GM23338 (cell line): ENCODE data around the gene IRAK2. TPM values are rescaled to one million over a fixed set of nuclear protein-coding genes. Genes with fewer than 3 reads are reported as not detected.

ENCODE experiments used
- ATAC-seq: fragments of 200-7000 bp; cut with Tn5 transposase; 3 replicates; pipeline ENCODE4 v1.9.1; 2020
- DNase-seq: peaks from one replicate; pipeline ENCODE4 v3.0.0-alpha.2; 2015; ENCODE audit warnings: low spot score
- H2AFZ ChIP-seq: fragments of 200-600 bp; sonication (generic); 2 replicates; pipeline ENCODE4 v1.8.0; 2016; ENCODE audit warnings: antibody characterized with exemption, mild to moderate bottlenecking, moderate library complexity
- H3F3A ChIP-seq: fragments of 200-600 bp; sonication (generic); replicated peaks from 2 replicates; pipeline ENCODE4 v1.8.0; 2017; ENCODE audit warnings: antibody characterized with exemption, mixed run types, low read depth
- H3K27ac ChIP-seq: fragments of 200-600 bp; sonication (generic); 2 replicates; pipeline ENCODE4 v1.6.1; 2016; ENCODE audit warnings: low read depth
- H3K27me3 ChIP-seq: fragments of 200-600 bp; sonication (generic); 2 replicates; pipeline ENCODE4 v1.8.0; 2016; ENCODE audit warnings: mild to moderate bottlenecking, mixed run types, moderate library complexity; ENCODE audit not compliant: insufficient read depth
- H3K36me3 ChIP-seq: fragments of 200-600 bp; sonication (generic); 2 replicates; pipeline ENCODE4 v1.8.0; 2016; ENCODE audit warnings: mild to moderate bottlenecking; ENCODE audit not compliant: insufficient read depth
- H3K4me1 ChIP-seq: fragments of 200-600 bp; sonication (generic); 2 replicates; pipeline ENCODE4 v1.8.0; 2016; ENCODE audit warnings: mild to moderate bottlenecking, moderate library complexity; ENCODE audit not compliant: insufficient read depth
- H3K4me2 ChIP-seq: fragments of 200-600 bp; sonication (generic); 2 replicates; pipeline ENCODE4 v1.7.1; 2017; ENCODE audit warnings: mixed run types
- H3K4me3 ChIP-seq: fragments of 200-600 bp; sonication (generic); 2 replicates; pipeline ENCODE4 v1.6.1; 2016; ENCODE audit warnings: mixed run types
- H3K79me2 ChIP-seq: fragments of 200-600 bp; sonication (generic); replicated peaks from 2 replicates; pipeline ENCODE4 v1.8.0; 2017; ENCODE audit warnings: mild to moderate bottlenecking; ENCODE audit not compliant: insufficient read depth
- H3K9me2 ChIP-seq: fragments of 200-600 bp; sonication (generic); 2 replicates; pipeline ENCODE4 v1.8.0; 2017; ENCODE audit not compliant: insufficient read depth
- H4K20me1 ChIP-seq: fragments of 200-600 bp; sonication (generic); replicated peaks from 2 replicates; pipeline ENCODE4 v1.8.0; 2017; ENCODE audit warnings: mild to moderate bottlenecking; ENCODE audit not compliant: insufficient read depth
- H3K27ac Mint-ChIP-seq: 2 replicates; pipeline ENCODE4 v1.8.0; 2020; ENCODE audit warnings: inconsistent platforms, mild to moderate bottlenecking, moderate library complexity, mixed read lengths
- H3K27me3 Mint-ChIP-seq: 3 replicates; pipeline ENCODE4 v1.8.0; 2022; ENCODE audit warnings: low read depth, mild to moderate bottlenecking, moderate library complexity, mixed read lengths, inconsistent platforms; ENCODE audit not compliant: insufficient read depth, poor library complexity
- H3K36me3 Mint-ChIP-seq: 3 replicates; pipeline ENCODE4 v1.8.0; 2021; ENCODE audit warnings: low read depth, mild to moderate bottlenecking, inconsistent platforms, moderate library complexity, mixed read lengths
- H3K4me1 Mint-ChIP-seq: 3 replicates; pipeline ENCODE4 v1.8.0; 2020; ENCODE audit warnings: mild to moderate bottlenecking, inconsistent platforms, mixed read lengths
- H3K4me3 Mint-ChIP-seq: 3 replicates; pipeline ENCODE4 v1.8.0; 2021; ENCODE audit warnings: moderate library complexity, mild to moderate bottlenecking, inconsistent platforms, mixed read lengths
- H3K9me3 Mint-ChIP-seq: 3 replicates; pipeline ENCODE4 v1.8.0; 2020; ENCODE audit warnings: moderate library complexity, mild to moderate bottlenecking, inconsistent platforms, mixed read lengths
- CREB1 ChIP-seq: fragments of 250-450 bp; sonication (Bioruptor Pico); IDR thresholded peaks from 2 replicates; pipeline ENCODE4 v1.5.0; 2020; ENCODE audit warnings: low read depth, mild to moderate bottlenecking, moderate library complexity
- ETS1 ChIP-seq: IDR thresholded peaks from 2 replicates; pipeline ENCODE4 v1.6.1; 2016; ENCODE audit warnings: antibody characterized with exemption
- EZH2 ChIP-seq: fragments of 200-600 bp; sonication (generic); IDR thresholded peaks from one replicate; pipeline ENCODE4 v1.8.0; 2017; ENCODE audit warnings: antibody characterized with exemption, mild to moderate bottlenecking, low read depth; ENCODE audit not compliant: unreplicated experiment
- EZH2phosphoT487 ChIP-seq: fragments of 200-600 bp; sonication (generic); IDR thresholded peaks from one replicate; pipeline ENCODE4 v1.8.1; 2018; ENCODE audit warnings: antibody characterized with exemption; ENCODE audit not compliant: unreplicated experiment
- JUNB ChIP-seq: IDR thresholded peaks from one replicate; pipeline ENCODE4 v1.6.1; 2016; ENCODE audit warnings: antibody characterized with exemption; ENCODE audit not compliant: unreplicated experiment
- NANOG ChIP-seq: IDR thresholded peaks from 2 replicates; pipeline ENCODE4 v1.6.1; 2016; ENCODE audit warnings: antibody characterized with exemption, borderline replicate concordance
- POLR2AphosphoS5 ChIP-seq: IDR thresholded peaks from 2 replicates; pipeline ENCODE4 v1.6.1; 2016; ENCODE audit warnings: antibody characterized with exemption, low read depth
- REST ChIP-seq: IDR thresholded peaks from one replicate; pipeline ENCODE4 v1.6.1; 2018; ENCODE audit warnings: antibody characterized with exemption; ENCODE audit not compliant: unreplicated experiment
- STAT1 ChIP-seq: IDR thresholded peaks from one replicate; pipeline ENCODE4 v1.6.1; 2016; ENCODE audit warnings: antibody characterized with exemption; ENCODE audit not compliant: unreplicated experiment
- ZNF114 ChIP-seq: fragments of 250-450 bp; sonication (Bioruptor Pico); IDR thresholded peaks from 2 replicates; pipeline ENCODE4 v1.5.0; 2020; ENCODE audit warnings: mild to moderate bottlenecking, moderate library complexity
- ZNF331 ChIP-seq: fragments of 250-450 bp; sonication (Bioruptor Pico); IDR thresholded peaks from 2 replicates; pipeline ENCODE4 v1.5.0; 2020; ENCODE audit warnings: low read depth, mild to moderate bottlenecking, moderate library complexity
- ZNF462 ChIP-seq: fragments of 250-450 bp; sonication (Bioruptor Pico); IDR thresholded peaks from 2 replicates; pipeline ENCODE4 v1.5.0; 2020; ENCODE audit warnings: mild to moderate bottlenecking, moderate library complexity
- polyA plus RNA-seq: library from polyadenylated mRNA; unstranded; fragments of >200 nt; fragmentation: Nextera tagmentation; extraction: Ambion mirVana; gene quantifications from 2 replicates; pipeline ENCODE4 v1.2.1, GENCODE V29; 2016
- total RNA-seq: library from RNA; depleted of rRNA; stranded (reverse); fragments of >200 nt; shearing (Covaris generic); gene quantifications from 2 replicates; pipeline ENCODE4 v1.2.3, GENCODE V29; 2014
- TF ChIP-seq, protein P1 (sequence below), 2 experiments: fragments of 200-600 bp in 1 of 2; sonication (generic) in 1 of 2; conservative IDR thresholded peaks; 2 replicates each; pipeline versions ENCODE4 v1.5.1 to v1.6.1; 2016 to 2017; ENCODE audit warnings: antibody characterized with exemption in 2 of 2, low read depth in 2 of 2, mild to moderate bottlenecking in 2 of 2, moderate library complexity in 1 of 2

The IRAK2 gene
- total and polyA plus RNA-seq, 2 experiments from 2014 or later = 0.37 to 1.4 TPM

GRCh38 chr3:10245081-10245712 lies 80.5 kb downstream of the IRAK2 start:
- peaks cover 13% of the 10 kb centered on the region; the same call in 2 of the 3 replicates for H3K4me1 Mint-ChIP-seq

More at GRCh38 chr3:10245081-10245712, 80.5 kb downstream of the IRAK2 start:
- ATAC-seq = no peak
- Histone ChIP-seq H4K20me1 (no peaks in the 10 kb centered on the region; the same call in 1 of the 2 replicates), H3K27ac (no peak overlapping the region), H3K4me1 (peaks cover 9% of the 10 kb centered on the region), H3K36me3 (peaks cover 11% of the 10 kb centered on the region; the same call in 1 of the 2 replicates), H3F3A (0 out of 2 replicates have a peak, but pooled peaks cover 4% of the 10 kb centered on the region), H2AFZ (no peak overlapping the region), H3K9me2 (no peaks in the 10 kb centered on the region), H3K79me2 (peaks cover 10% of the 10 kb centered on the region), H3K4me2 (no peak overlapping the region), H3K4me3 (no peak overlapping the region), H3K27me3 (peaks cover 8% of the 10 kb centered on the region; the same call in 1 of the 2 replicates)
- no peak for TF ChIP-seq ZNF114 (CRISPR knock-in tag)
- TF ChIP-seq POLR2AphosphoS5 = no peak
- TF ChIP-seq CREB1 (CRISPR knock-in tag) = no peak
- no peak for TF ChIP-seq ZNF331
- TF ChIP-seq REST = no peak
- no peak for TF ChIP-seq ZNF462 (CRISPR knock-in tag)
- TF ChIP-seq ETS1 = no peak
- no peak for TF ChIP-seq EZH2
- TF ChIP-seq, protein P1, sequence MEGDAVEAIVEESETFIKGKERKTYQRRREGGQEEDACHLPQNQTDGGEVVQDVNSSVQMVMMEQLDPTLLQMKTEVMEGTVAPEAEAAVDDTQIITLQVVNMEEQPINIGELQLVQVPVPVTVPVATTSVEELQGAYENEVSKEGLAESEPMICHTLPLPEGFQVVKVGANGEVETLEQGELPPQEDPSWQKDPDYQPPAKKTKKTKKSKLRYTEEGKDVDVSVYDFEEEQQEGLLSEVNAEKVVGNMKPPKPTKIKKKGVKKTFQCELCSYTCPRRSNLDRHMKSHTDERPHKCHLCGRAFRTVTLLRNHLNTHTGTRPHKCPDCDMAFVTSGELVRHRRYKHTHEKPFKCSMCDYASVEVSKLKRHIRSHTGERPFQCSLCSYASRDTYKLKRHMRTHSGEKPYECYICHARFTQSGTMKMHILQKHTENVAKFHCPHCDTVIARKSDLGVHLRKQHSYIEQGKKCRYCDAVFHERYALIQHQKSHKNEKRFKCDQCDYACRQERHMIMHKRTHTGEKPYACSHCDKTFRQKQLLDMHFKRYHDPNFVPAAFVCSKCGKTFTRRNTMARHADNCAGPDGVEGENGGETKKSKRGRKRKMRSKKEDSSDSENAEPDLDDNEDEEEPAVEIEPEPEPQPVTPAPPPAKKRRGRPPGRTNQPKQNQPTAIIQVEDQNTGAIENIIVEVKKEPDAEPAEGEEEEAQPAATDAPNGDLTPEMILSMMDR (conservative IDR thresholded peaks at IDR 0.05; ENCODE audit: low read depth in 2 of 2) = no peak
- TF ChIP-seq EZH2phosphoT487 = no peak
- TF ChIP-seq JUNB = no peak
- no peak for TF ChIP-seq NANOG
- TF ChIP-seq STAT1 = no peak
- Mint-ChIP-seq H3K27ac (no peak overlapping the region), H3K27me3 (peaks cover 25% of the 10 kb centered on the region), H3K4me3 (no peak overlapping the region), H3K36me3 (peaks cover 43% of the 10 kb centered on the region), H3K9me3 (peaks cover 43% of the 10 kb centered on the region)
- DNase-seq = no peak
